Sigmoid colon (tissue), 4 donors: Measurements from ENCODE around the gene ITPA.

Experiments used
- CTCF ChIP-seq, 4 experiments: fragments of 450-650 bp in 3 of 4; fragments of 200-600 bp in 1 of 4; IDR thresholded peaks; one replicate each; pipeline ENCODE4 v1.5.1; 2016 to 2019; ENCODE audit warnings: antibody characterized with exemption in 4 of 4, mild to moderate bottlenecking in 3 of 4, moderate library complexity in 2 of 4
- EP300 ChIP-seq, 4 donors: sonication (generic); formaldehyde crosslinking; IDR thresholded peaks; one replicate each; pipeline ENCODE4 v1.6.1; 2017; ENCODE audit warnings: antibody characterized with exemption in 4 of 4
- POLR2AphosphoS5 ChIP-seq, 4 donors: sonication (generic); formaldehyde crosslinking; IDR thresholded peaks; one replicate each; pipeline ENCODE4 v1.6.1; 2017; ENCODE audit warnings: antibody characterized with exemption in 4 of 4

- no peak for TF ChIP-seq EP300 (IDR thresholded peaks at IDR 0.05)
- no peak for TF ChIP-seq CTCF (IDR thresholded peaks at IDR 0.05)
- no peak for TF ChIP-seq POLR2AphosphoS5 (IDR thresholded peaks at IDR 0.05)
Measured at GRCh38 chr20:3195590-3196237, 13.6 kb upstream of the ITPA start.
